GM23338 (cell line): ENCODE data around the gene EFNA4. TPM values are rescaled to one million over a fixed set of nuclear protein-coding genes. Genes with fewer than 3 reads are reported as not detected.

Experiments
- ATAC-seq: fragments of 200-7000 bp; cut with Tn5 transposase; 3 replicates; pipeline ENCODE4 v1.9.1; 2020
- DNase-seq: peaks from one replicate; pipeline ENCODE4 v3.0.0-alpha.2; 2015; ENCODE audit warnings: low spot score
- H2AFZ ChIP-seq: fragments of 200-600 bp; sonication (generic); 2 replicates; pipeline ENCODE4 v1.8.0; 2016; ENCODE audit warnings: antibody characterized with exemption, mild to moderate bottlenecking, moderate library complexity
- H3F3A ChIP-seq: fragments of 200-600 bp; sonication (generic); replicated peaks from 2 replicates; pipeline ENCODE4 v1.8.0; 2017; ENCODE audit warnings: antibody characterized with exemption, mixed run types, low read depth
- H3K27ac ChIP-seq: fragments of 200-600 bp; sonication (generic); 2 replicates; pipeline ENCODE4 v1.6.1; 2016; ENCODE audit warnings: low read depth
- H3K27me3 ChIP-seq: fragments of 200-600 bp; sonication (generic); 2 replicates; pipeline ENCODE4 v1.8.0; 2016; ENCODE audit warnings: mild to moderate bottlenecking, mixed run types, moderate library complexity; ENCODE audit not compliant: insufficient read depth
- H3K36me3 ChIP-seq: fragments of 200-600 bp; sonication (generic); 2 replicates; pipeline ENCODE4 v1.8.0; 2016; ENCODE audit warnings: mild to moderate bottlenecking; ENCODE audit not compliant: insufficient read depth
- H3K4me1 ChIP-seq: fragments of 200-600 bp; sonication (generic); 2 replicates; pipeline ENCODE4 v1.8.0; 2016; ENCODE audit warnings: mild to moderate bottlenecking, moderate library complexity; ENCODE audit not compliant: insufficient read depth
- H3K4me2 ChIP-seq: fragments of 200-600 bp; sonication (generic); 2 replicates; pipeline ENCODE4 v1.7.1; 2017; ENCODE audit warnings: mixed run types
- H3K4me3 ChIP-seq: fragments of 200-600 bp; sonication (generic); 2 replicates; pipeline ENCODE4 v1.6.1; 2016; ENCODE audit warnings: mixed run types
- H3K79me2 ChIP-seq: fragments of 200-600 bp; sonication (generic); replicated peaks from 2 replicates; pipeline ENCODE4 v1.8.0; 2017; ENCODE audit warnings: mild to moderate bottlenecking; ENCODE audit not compliant: insufficient read depth
- H3K9me2 ChIP-seq: fragments of 200-600 bp; sonication (generic); 2 replicates; pipeline ENCODE4 v1.8.0; 2017; ENCODE audit not compliant: insufficient read depth
- H4K20me1 ChIP-seq: fragments of 200-600 bp; sonication (generic); replicated peaks from 2 replicates; pipeline ENCODE4 v1.8.0; 2017; ENCODE audit warnings: mild to moderate bottlenecking; ENCODE audit not compliant: insufficient read depth
- H3K27ac Mint-ChIP-seq: 2 replicates; pipeline ENCODE4 v1.8.0; 2020; ENCODE audit warnings: inconsistent platforms, mild to moderate bottlenecking, moderate library complexity, mixed read lengths
- H3K27me3 Mint-ChIP-seq: 3 replicates; pipeline ENCODE4 v1.8.0; 2022; ENCODE audit warnings: low read depth, mild to moderate bottlenecking, moderate library complexity, mixed read lengths, inconsistent platforms; ENCODE audit not compliant: insufficient read depth, poor library complexity
- H3K36me3 Mint-ChIP-seq: 3 replicates; pipeline ENCODE4 v1.8.0; 2021; ENCODE audit warnings: low read depth, mild to moderate bottlenecking, inconsistent platforms, moderate library complexity, mixed read lengths
- H3K4me1 Mint-ChIP-seq: 3 replicates; pipeline ENCODE4 v1.8.0; 2020; ENCODE audit warnings: mild to moderate bottlenecking, inconsistent platforms, mixed read lengths
- H3K4me3 Mint-ChIP-seq: 3 replicates; pipeline ENCODE4 v1.8.0; 2021; ENCODE audit warnings: moderate library complexity, mild to moderate bottlenecking, inconsistent platforms, mixed read lengths
- H3K9me3 Mint-ChIP-seq: 3 replicates; pipeline ENCODE4 v1.8.0; 2020; ENCODE audit warnings: moderate library complexity, mild to moderate bottlenecking, inconsistent platforms, mixed read lengths
- CREB1 ChIP-seq: fragments of 250-450 bp; sonication (Bioruptor Pico); IDR thresholded peaks from 2 replicates; pipeline ENCODE4 v1.5.0; 2020; ENCODE audit warnings: low read depth, mild to moderate bottlenecking, moderate library complexity
- EZH2phosphoT487 ChIP-seq: fragments of 200-600 bp; sonication (generic); IDR thresholded peaks from one replicate; pipeline ENCODE4 v1.8.1; 2018; ENCODE audit warnings: antibody characterized with exemption; ENCODE audit not compliant: unreplicated experiment
- JUNB ChIP-seq: IDR thresholded peaks from one replicate; pipeline ENCODE4 v1.6.1; 2016; ENCODE audit warnings: antibody characterized with exemption; ENCODE audit not compliant: unreplicated experiment
- NANOG ChIP-seq: IDR thresholded peaks from 2 replicates; pipeline ENCODE4 v1.6.1; 2016; ENCODE audit warnings: antibody characterized with exemption, borderline replicate concordance
- POLR2AphosphoS5 ChIP-seq: IDR thresholded peaks from 2 replicates; pipeline ENCODE4 v1.6.1; 2016; ENCODE audit warnings: antibody characterized with exemption, low read depth
- STAT1 ChIP-seq: IDR thresholded peaks from one replicate; pipeline ENCODE4 v1.6.1; 2016; ENCODE audit warnings: antibody characterized with exemption; ENCODE audit not compliant: unreplicated experiment
- ZNF114 ChIP-seq: fragments of 250-450 bp; sonication (Bioruptor Pico); IDR thresholded peaks from 2 replicates; pipeline ENCODE4 v1.5.0; 2020; ENCODE audit warnings: mild to moderate bottlenecking, moderate library complexity
- ZNF331 ChIP-seq: fragments of 250-450 bp; sonication (Bioruptor Pico); IDR thresholded peaks from 2 replicates; pipeline ENCODE4 v1.5.0; 2020; ENCODE audit warnings: low read depth, mild to moderate bottlenecking, moderate library complexity
- polyA plus RNA-seq: library from polyadenylated mRNA; unstranded; fragments of >200 nt; fragmentation: Nextera tagmentation; extraction: Ambion mirVana; gene quantifications from 2 replicates; pipeline ENCODE4 v1.2.1, GENCODE V29; 2016
- total RNA-seq: library from RNA; depleted of rRNA; stranded (reverse); fragments of >200 nt; shearing (Covaris generic); gene quantifications from 2 replicates; pipeline ENCODE4 v1.2.3, GENCODE V29; 2014
- TF ChIP-seq, protein P1 (sequence below), 2 experiments: fragments of 200-600 bp in 1 of 2; sonication (generic) in 1 of 2; conservative IDR thresholded peaks; 2 replicates each; pipeline versions ENCODE4 v1.5.1 to v1.6.1; 2016 to 2017; ENCODE audit warnings: antibody characterized with exemption in 2 of 2, low read depth in 2 of 2, mild to moderate bottlenecking in 2 of 2, moderate library complexity in 1 of 2
- TF ChIP-seq, protein P2 (sequence below): fragments of 250-450 bp; sonication (Bioruptor Pico); IDR thresholded peaks from 2 replicates; pipeline ENCODE4 v1.5.0; 2020; ENCODE audit warnings: mild to moderate bottlenecking, moderate library complexity
- TF ChIP-seq, protein P3 (sequence below): IDR thresholded peaks from 2 replicates; pipeline ENCODE4 v1.6.1; 2016; ENCODE audit warnings: antibody characterized with exemption

EFNA4 gene
- total and polyA plus RNA-seq, 2 experiments from 2014 or later, result 11.1 to 22.9 TPM

DNA sequence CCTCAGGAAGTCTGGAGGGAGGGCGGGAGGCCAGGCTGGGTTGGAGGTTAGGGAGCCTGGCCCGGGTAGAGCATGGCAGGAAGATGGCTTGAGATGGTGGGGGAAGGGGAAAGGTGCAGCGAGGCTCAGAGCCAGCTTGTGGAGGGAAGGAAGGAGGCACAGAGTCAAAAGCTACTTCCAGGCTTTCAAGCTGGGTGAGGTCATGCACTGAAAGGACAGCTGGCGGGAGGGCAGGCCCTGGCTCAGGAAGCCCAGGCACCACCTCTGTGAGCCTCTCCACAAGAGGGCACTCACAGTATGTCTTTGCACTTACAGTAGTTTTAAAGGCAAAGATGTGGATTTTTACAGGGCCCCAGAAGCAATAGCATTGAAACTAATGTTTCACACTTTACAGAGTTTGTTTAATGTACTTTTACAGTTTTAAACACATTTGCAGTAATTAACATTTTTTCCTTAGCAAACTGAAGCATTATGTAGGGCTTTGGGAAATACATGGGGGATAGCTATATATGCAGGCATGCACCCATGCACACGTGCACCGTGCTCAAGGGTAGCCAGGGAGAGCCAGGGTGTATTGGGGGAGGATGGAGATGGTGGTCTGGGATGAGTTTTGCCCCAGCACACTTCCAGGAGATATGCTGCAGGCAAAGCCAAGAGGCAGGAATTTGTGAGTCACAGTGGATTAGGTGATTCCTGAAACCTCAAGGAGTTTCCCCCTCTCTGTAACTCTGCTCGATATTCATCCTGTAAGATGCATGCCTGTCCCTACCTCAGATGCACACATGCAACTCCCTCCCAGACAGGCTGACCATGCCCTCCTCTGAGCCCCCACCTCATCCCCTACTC, 18.5 kb upstream of the EFNA4 start:
- H3K27ac ChIP-seq, result no peak overlapping the region
- no peaks in the 10 kb centered on the region; the same call in 2 of the 3 replicates for H3K36me3 Mint-ChIP-seq
- H3K79me2 ChIP-seq, result no peaks in the 10 kb centered on the region
- no peak overlapping the region; the same call in 2 of the 3 replicates for H3K4me3 Mint-ChIP-seq
- no peak overlapping the region for H3K4me3 ChIP-seq
- no peaks in the 10 kb centered on the region; the same call in 2 of the 3 replicates for H3K9me3 Mint-ChIP-seq
- peaks cover 23% of the 10 kb centered on the region for H3K27me3 Mint-ChIP-seq
- H2AFZ ChIP-seq, result no peak overlapping the region
- H3K27me3 ChIP-seq, result peaks cover 4% of the 10 kb centered on the region; the same call in 1 of the 2 replicates
- H3K9me2 ChIP-seq, result no peaks in the 10 kb centered on the region
- DNase-seq (peak; percentile 93), ATAC-seq (peak; percentile 91)
- H3K4me2 ChIP-seq, result no peak overlapping the region
- no peaks in the 10 kb centered on the region for H4K20me1 ChIP-seq
- no peak overlapping the region for H3K27ac Mint-ChIP-seq
- H3K4me1 Mint-ChIP-seq, result peaks cover 47% of the 10 kb centered on the region
- no peaks in the 10 kb centered on the region for H3K36me3 ChIP-seq
- H3K4me1 ChIP-seq, result peaks cover 8% of the 10 kb centered on the region; the same call in 1 of the 2 replicates
- H3F3A ChIP-seq, result peaks cover 9% of the 10 kb centered on the region; the same call in 1 of the 2 replicates
- no peak for TF ChIP-seq ZNF114 (CRISPR knock-in tag)
- TF ChIP-seq CREB1 (CRISPR knock-in tag), result peak; percentile 9; the same call in 1 of the 2 replicates
- TF ChIP-seq, protein P1, sequence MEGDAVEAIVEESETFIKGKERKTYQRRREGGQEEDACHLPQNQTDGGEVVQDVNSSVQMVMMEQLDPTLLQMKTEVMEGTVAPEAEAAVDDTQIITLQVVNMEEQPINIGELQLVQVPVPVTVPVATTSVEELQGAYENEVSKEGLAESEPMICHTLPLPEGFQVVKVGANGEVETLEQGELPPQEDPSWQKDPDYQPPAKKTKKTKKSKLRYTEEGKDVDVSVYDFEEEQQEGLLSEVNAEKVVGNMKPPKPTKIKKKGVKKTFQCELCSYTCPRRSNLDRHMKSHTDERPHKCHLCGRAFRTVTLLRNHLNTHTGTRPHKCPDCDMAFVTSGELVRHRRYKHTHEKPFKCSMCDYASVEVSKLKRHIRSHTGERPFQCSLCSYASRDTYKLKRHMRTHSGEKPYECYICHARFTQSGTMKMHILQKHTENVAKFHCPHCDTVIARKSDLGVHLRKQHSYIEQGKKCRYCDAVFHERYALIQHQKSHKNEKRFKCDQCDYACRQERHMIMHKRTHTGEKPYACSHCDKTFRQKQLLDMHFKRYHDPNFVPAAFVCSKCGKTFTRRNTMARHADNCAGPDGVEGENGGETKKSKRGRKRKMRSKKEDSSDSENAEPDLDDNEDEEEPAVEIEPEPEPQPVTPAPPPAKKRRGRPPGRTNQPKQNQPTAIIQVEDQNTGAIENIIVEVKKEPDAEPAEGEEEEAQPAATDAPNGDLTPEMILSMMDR (conservative IDR thresholded peaks at IDR 0.05; ENCODE audit: low read depth in 2 of 2), result peak; percentile 80 to 86
- no peak for TF ChIP-seq JUNB
- TF ChIP-seq, protein P2, sequence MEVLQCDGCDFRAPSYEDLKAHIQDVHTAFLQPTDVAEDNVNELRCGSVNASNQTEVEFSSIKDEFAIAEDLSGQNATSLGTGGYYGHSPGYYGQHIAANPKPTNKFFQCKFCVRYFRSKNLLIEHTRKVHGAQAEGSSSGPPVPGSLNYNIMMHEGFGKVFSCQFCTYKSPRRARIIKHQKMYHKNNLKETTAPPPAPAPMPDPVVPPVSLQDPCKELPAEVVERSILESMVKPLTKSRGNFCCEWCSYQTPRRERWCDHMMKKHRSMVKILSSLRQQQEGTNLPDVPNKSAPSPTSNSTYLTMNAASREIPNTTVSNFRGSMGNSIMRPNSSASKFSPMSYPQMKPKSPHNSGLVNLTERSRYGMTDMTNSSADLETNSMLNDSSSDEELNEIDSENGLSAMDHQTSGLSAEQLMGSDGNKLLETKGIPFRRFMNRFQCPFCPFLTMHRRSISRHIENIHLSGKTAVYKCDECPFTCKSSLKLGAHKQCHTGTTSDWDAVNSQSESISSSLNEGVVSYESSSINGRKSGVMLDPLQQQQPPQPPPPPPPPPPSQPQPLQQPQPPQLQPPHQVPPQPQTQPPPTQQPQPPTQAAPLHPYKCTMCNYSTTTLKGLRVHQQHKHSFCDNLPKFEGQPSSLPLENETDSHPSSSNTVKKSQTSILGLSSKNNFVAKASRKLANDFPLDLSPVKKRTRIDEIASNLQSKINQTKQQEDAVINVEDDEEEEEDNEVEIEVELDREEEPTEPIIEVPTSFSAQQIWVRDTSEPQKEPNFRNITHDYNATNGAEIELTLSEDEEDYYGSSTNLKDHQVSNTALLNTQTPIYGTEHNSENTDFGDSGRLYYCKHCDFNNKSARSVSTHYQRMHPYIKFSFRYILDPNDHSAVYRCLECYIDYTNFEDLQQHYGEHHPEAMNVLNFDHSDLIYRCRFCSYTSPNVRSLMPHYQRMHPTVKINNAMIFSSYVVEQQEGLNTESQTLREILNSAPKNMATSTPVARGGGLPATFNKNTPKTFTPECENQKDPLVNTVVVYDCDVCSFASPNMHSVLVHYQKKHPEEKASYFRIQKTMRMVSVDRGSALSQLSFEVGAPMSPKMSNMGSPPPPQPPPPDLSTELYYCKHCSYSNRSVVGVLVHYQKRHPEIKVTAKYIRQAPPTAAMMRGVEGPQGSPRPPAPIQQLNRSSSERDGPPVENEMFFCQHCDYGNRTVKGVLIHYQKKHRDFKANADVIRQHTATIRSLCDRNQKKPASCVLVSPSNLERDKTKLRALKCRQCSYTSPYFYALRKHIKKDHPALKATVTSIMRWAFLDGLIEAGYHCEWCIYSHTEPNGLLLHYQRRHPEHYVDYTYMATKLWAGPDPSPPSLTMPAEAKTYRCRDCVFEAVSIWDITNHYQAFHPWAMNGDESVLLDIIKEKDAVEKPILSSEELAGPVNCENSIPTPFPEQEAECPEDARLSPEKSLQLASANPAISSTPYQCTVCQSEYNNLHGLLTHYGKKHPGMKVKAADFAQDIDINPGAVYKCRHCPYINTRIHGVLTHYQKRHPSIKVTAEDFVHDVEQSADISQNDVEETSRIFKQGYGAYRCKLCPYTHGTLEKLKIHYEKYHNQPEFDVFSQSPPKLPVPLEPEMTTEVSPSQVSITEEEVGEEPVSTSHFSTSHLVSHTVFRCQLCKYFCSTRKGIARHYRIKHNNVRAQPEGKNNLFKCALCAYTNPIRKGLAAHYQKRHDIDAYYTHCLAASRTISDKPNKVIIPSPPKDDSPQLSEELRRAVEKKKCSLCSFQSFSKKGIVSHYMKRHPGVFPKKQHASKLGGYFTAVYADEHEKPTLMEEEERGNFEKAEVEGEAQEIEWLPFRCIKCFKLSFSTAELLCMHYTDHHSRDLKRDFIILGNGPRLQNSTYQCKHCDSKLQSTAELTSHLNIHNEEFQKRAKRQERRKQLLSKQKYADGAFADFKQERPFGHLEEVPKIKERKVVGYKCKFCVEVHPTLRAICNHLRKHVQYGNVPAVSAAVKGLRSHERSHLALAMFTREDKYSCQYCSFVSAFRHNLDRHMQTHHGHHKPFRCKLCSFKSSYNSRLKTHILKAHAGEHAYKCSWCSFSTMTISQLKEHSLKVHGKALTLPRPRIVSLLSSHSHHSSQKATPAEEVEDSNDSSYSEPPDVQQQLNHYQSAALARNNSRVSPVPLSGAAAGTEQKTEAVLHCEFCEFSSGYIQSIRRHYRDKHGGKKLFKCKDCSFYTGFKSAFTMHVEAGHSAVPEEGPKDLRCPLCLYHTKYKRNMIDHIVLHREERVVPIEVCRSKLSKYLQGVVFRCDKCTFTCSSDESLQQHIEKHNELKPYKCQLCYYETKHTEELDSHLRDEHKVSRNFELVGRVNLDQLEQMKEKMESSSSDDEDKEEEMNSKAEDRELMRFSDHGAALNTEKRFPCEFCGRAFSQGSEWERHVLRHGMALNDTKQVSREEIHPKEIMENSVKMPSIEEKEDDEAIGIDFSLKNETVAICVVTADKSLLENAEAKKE (CRISPR knock-in tag), result no peak
- no peak for TF ChIP-seq EZH2phosphoT487
- TF ChIP-seq, protein P3, sequence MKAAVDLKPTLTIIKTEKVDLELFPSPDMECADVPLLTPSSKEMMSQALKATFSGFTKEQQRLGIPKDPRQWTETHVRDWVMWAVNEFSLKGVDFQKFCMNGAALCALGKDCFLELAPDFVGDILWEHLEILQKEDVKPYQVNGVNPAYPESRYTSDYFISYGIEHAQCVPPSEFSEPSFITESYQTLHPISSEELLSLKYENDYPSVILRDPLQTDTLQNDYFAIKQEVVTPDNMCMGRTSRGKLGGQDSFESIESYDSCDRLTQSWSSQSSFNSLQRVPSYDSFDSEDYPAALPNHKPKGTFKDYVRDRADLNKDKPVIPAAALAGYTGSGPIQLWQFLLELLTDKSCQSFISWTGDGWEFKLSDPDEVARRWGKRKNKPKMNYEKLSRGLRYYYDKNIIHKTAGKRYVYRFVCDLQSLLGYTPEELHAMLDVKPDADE, result no peak
- no peak for TF ChIP-seq STAT1
- no peak for TF ChIP-seq POLR2AphosphoS5
- no peak for TF ChIP-seq ZNF331 (CRISPR knock-in tag)
- TF ChIP-seq NANOG, result no peak
